Measurements from ENCODE around the gene CASKIN2. TPM values are rescaled to one million over a fixed set of nuclear protein-coding genes. Genes with fewer than 3 reads are reported as not detected.

CASKIN2 gene
- total RNA-seq, 5 donors from 2014 or later (not counting 1 experiment from before 2014, with no cell fraction given) = 0.28 to 0.88 (median 0.85) TPM

GRCh38 chr17:75518983-75519537, 3.7 kb upstream of the CASKIN2 start:
- H3K36me3 ChIP-seq (ENCODE audit: control insufficient read depth in 2 of 2, extremely low read depth in 1 of 2, insufficient read depth in 1 of 2, low read length in 1 of 2) = peaks cover 12 to 49% of the 10 kb centered on the region in 2 donors
- peaks cover 0 to 16% of the 10 kb centered on the region in 2 experiments for H3K27me3 ChIP-seq (replicated peaks in 1 of 2; ENCODE audit: control insufficient read depth in 2 of 2, extremely low read depth in 1 of 2, insufficient read depth in 2 of 2, low read length in 1 of 2)
- no peaks in the 10 kb centered on the region for H3K9me3 ChIP-seq
- CTCF ChIA-PET = interaction anchor here in 1 of 2 donors (0.6 kb wide), 1 partner anchor 254 kb away, joined by 5 read pairs; no protein-coding TSS in a partner anchor
- ATAC-seq (replicated peaks in 1 of 4) (no peak), DNase-seq (no peak)
- POLR2A ChIA-PET = interaction anchor here (0.6 to 0.7 kb wide), 5 partner anchors 11 to 1964 kb away, joined by 3 to 11 read pairs (median 3); partner anchors contain the start of gene NAT9 (in 1 of the 2)
- Mint-ChIP-seq H3K27me3 (no peaks in the 10 kb centered on the region), H3K27ac (peak overlapping the region in 1 of 2 donors; percentile 96), H3K4me3 (peak overlapping the region in 1 of 3 donors; percentile 71), H3K36me3 (peaks cover 19% of the 10 kb centered on the region), H3K9me3 (no peaks in the 10 kb centered on the region), H3K4me1 (peaks cover 21 to 28% (median 24%) of the 10 kb centered on the region in 3 donors)
- 88% methylated on average over 5 of the region's 9 CpGs for WGBS (ENCODE audit: insufficient coverage)
- no peak overlapping the region for H3K4me3 ChIP-seq (ENCODE audit: control insufficient read depth in 1 of 2, extremely low read depth in 1 of 2, low read length in 1 of 2)
- peak overlapping the region; percentile 59 for H3K27ac ChIP-seq (ENCODE audit: low read length)
- peaks cover 21 to 48% of the 10 kb centered on the region in 2 experiments for H3K4me1 ChIP-seq (ENCODE audit: control insufficient read depth in 1 of 2, extremely low read depth in 1 of 2, insufficient read depth in 2 of 2, low read length in 2 of 2)

- DNase-seq (peak in 34 of 35 experiments; percentile 33 to 85 (median 63)), ATAC-seq (replicated peaks in 1 of 4) (peak; percentile 35 to 59 (median 49))
- H3K4me3 ChIP-seq (ENCODE audit: control insufficient read depth in 1 of 2, extremely low read depth in 1 of 2, low read length in 1 of 2) = peak overlapping the region; percentile 15 to 83
- ChIA-PET CTCF (no interaction called here), POLR2A (interaction anchor here (0.6 kb wide), 3 partner anchors 12 to 191 kb away, joined by 3 to 5 read pairs (median 4); no protein-coding TSS in a partner anchor)
- Mint-ChIP-seq H3K9me3 (no peaks in the 10 kb centered on the region), H3K36me3 (peaks cover 18% of the 10 kb centered on the region), H3K4me3 (peak overlapping the region; percentile 71 to 77 (median 75)), H3K27me3 (no peaks in the 10 kb centered on the region), H3K27ac (peak overlapping the region; percentile 96), H3K4me1 (peaks cover 21 to 28% (median 24%) of the 10 kb centered on the region in 3 donors)
- WGBS (ENCODE audit: insufficient coverage) = 0% methylated on average over 2 of the region's 3 CpGs
- H3K36me3 ChIP-seq (ENCODE audit: control insufficient read depth in 2 of 2, extremely low read depth in 1 of 2, insufficient read depth in 1 of 2, low read length in 1 of 2) = peaks cover 12 to 41% of the 10 kb centered on the region in 2 donors
- H3K4me1 ChIP-seq (ENCODE audit: control insufficient read depth in 1 of 2, extremely low read depth in 1 of 2, insufficient read depth in 2 of 2, low read length in 2 of 2) = peaks cover 21 to 47% of the 10 kb centered on the region in 2 experiments
- H3K27ac ChIP-seq (ENCODE audit: low read length) = peak overlapping the region; percentile 59
- H3K27me3 ChIP-seq (replicated peaks in 1 of 2; ENCODE audit: control insufficient read depth in 2 of 2, extremely low read depth in 1 of 2, insufficient read depth in 2 of 2, low read length in 1 of 2) = peaks cover 0 to 21% of the 10 kb centered on the region in 2 experiments
- H3K9me3 ChIP-seq = no peaks in the 10 kb centered on the region
Observed at GRCh38 chr17:75518201-75518600, 2.9 kb upstream of the CASKIN2 start.

GRCh38 chr17:75517297-75517865, 2.0 kb upstream of the CASKIN2 start:
- H3K9me3 Mint-ChIP-seq = no peaks in the 10 kb centered on the region
- H3K4me3 ChIP-seq (ENCODE audit: control insufficient read depth in 1 of 2, extremely low read depth in 1 of 2, low read length in 1 of 2) = peak overlapping the region; percentile 66 to 83
- H3K27ac Mint-ChIP-seq = peak overlapping the region; percentile 96
- H3K4me1 ChIP-seq (ENCODE audit: control insufficient read depth in 1 of 2, extremely low read depth in 1 of 2, insufficient read depth in 2 of 2, low read length in 2 of 2) = peaks cover 21 to 47% of the 10 kb centered on the region in 2 experiments
- H3K36me3 ChIP-seq (ENCODE audit: control insufficient read depth in 2 of 2, extremely low read depth in 1 of 2, insufficient read depth in 1 of 2, low read length in 1 of 2) = peaks cover 12 to 37% of the 10 kb centered on the region in 2 donors
- H3K9me3 ChIP-seq = no peaks in the 10 kb centered on the region
- ATAC-seq (replicated peaks in 1 of 4) = no peak
- H3K4me1 Mint-ChIP-seq = peaks cover 21 to 28% (median 24%) of the 10 kb centered on the region in 3 donors
- peak in 6 of 35 experiments; percentile 18 to 44 (median 24) for DNase-seq
- H3K4me3 Mint-ChIP-seq = peak overlapping the region; percentile 71 to 77 (median 75)
- H3K27me3 Mint-ChIP-seq = no peaks in the 10 kb centered on the region
- CTCF ChIA-PET = interaction anchor here in 1 of 2 donors (1.1 to 1.5 kb wide), 2 partner anchors 61 to 112 kb away, joined by 6 to 10 read pairs; partner anchors contain the start of genes GRB2 and TMEM94
- H3K27ac ChIP-seq (ENCODE audit: low read length) = peak overlapping the region; percentile 59
- H3K27me3 ChIP-seq (replicated peaks in 1 of 2; ENCODE audit: control insufficient read depth in 2 of 2, extremely low read depth in 1 of 2, insufficient read depth in 2 of 2, low read length in 1 of 2) = peaks cover 0 to 21% of the 10 kb centered on the region in 2 experiments
- POLR2A ChIA-PET = interaction anchor here in 1 of 2 donors (0.6 kb wide), 1 partner anchor 540 kb away, joined by 3 read pairs; no protein-coding TSS in a partner anchor
- 13% methylated on average over 9 of the region's 10 CpGs for WGBS (ENCODE audit: insufficient coverage)
- peaks cover 14% of the 10 kb centered on the region for H3K36me3 Mint-ChIP-seq

- H3K27ac Mint-ChIP-seq = peak overlapping the region; percentile 96
- peak overlapping the region; percentile 71 to 77 (median 75) for H3K4me3 Mint-ChIP-seq
- WGBS (ENCODE audit: insufficient coverage) = under 1% methylated on average over 49 of the region's 65 CpGs
- peaks cover 12% of the 10 kb centered on the region for H3K36me3 Mint-ChIP-seq
- CTCF ChIA-PET = interaction anchor here (0.5 to 1.5 kb wide), 10 partner anchors 9 to 685 kb away, joined by 3 to 17 read pairs (median 4); partner anchors contain the start of genes GRB2 (in 1 of the 2), LLGL2 (in 1 of the 2), SMIM5 (in 1 of the 2) and TMEM94 (in 1 of the 2)
- Histone ChIP-seq H3K4me1 (ENCODE audit: control insufficient read depth in 1 of 2, extremely low read depth in 1 of 2, insufficient read depth in 2 of 2, low read length in 2 of 2) (peaks cover 21 to 47% of the 10 kb centered on the region in 2 experiments), H3K27ac (ENCODE audit: low read length) (peak overlapping the region; percentile 59), H3K36me3 (ENCODE audit: control insufficient read depth in 2 of 2, extremely low read depth in 1 of 2, insufficient read depth in 1 of 2, low read length in 1 of 2) (peaks cover 12 to 30% of the 10 kb centered on the region in 2 donors), H3K9me3 (no peaks in the 10 kb centered on the region), H3K4me3 (ENCODE audit: control insufficient read depth in 1 of 2, extremely low read depth in 1 of 2, low read length in 1 of 2) (peak overlapping the region; percentile 66 to 83), H3K27me3 (replicated peaks in 1 of 2; ENCODE audit: control insufficient read depth in 2 of 2, extremely low read depth in 1 of 2, insufficient read depth in 2 of 2, low read length in 1 of 2) (peaks cover 0 to 21% of the 10 kb centered on the region in 2 experiments)
- peaks cover 21 to 28% (median 24%) of the 10 kb centered on the region in 3 donors for H3K4me1 Mint-ChIP-seq
- peak; percentile 4 to 26 (median 20) for ATAC-seq (replicated peaks in 1 of 4)
- no peaks in the 10 kb centered on the region for H3K9me3 Mint-ChIP-seq
- POLR2A ChIA-PET = interaction anchor here in 1 of 2 donors (1.0 kb wide), 1 partner anchor 19 kb away, joined by 5 read pairs; no protein-coding TSS in a partner anchor
- H3K27me3 Mint-ChIP-seq = no peaks in the 10 kb centered on the region
- DNase-seq = peak in 8 of 35 experiments; percentile 25 to 48 (median 38)
Observed at GRCh38 chr17:75516619-75517296, 1.4 kb upstream of the CASKIN2 start.

GRCh38 chr17:75516255-75516618, 900 bp upstream of the CASKIN2 start, which contains the start of gene TSEN54:
TSEN54 (plus strand) TSS chr17:75516528; CDS start chr17:75516561, 33 bp downstream.
- Mint-ChIP-seq H3K36me3 (peaks cover 8% of the 10 kb centered on the region), H3K4me1 (peaks cover 21 to 28% (median 24%) of the 10 kb centered on the region in 3 donors), H3K27ac (peak within 1 kb of the TSS; percentile 96), H3K9me3 (no peaks in the 10 kb centered on the region), H3K4me3 (peak within 1 kb of the TSS; percentile 71 to 77 (median 75)), H3K27me3 (no peaks in the 10 kb centered on the region)
- WGBS (ENCODE audit: insufficient coverage) = under 1% methylated on average over 45 of the region's 45 CpGs
- peak within 1 kb of the TSS; percentile 66 to 83 for H3K4me3 ChIP-seq (ENCODE audit: control insufficient read depth in 1 of 2, extremely low read depth in 1 of 2, low read length in 1 of 2)
- ChIA-PET POLR2A (interaction anchor here in 1 of 2 donors (1.0 kb wide), 1 partner anchor 19 kb away, joined by 5 read pairs; no protein-coding TSS in a partner anchor), CTCF (interaction anchor here (0.5 to 1.5 kb wide), 10 partner anchors 9 to 685 kb away, joined by 3 to 17 read pairs (median 4); partner anchors contain the start of genes GRB2 (in 1 of the 2), LLGL2 (in 1 of the 2), SMIM5 (in 1 of the 2) and TMEM94 (in 1 of the 2))
- H3K36me3 ChIP-seq (ENCODE audit: control insufficient read depth in 2 of 2, extremely low read depth in 1 of 2, insufficient read depth in 1 of 2, low read length in 1 of 2) = peaks cover 10 to 25% of the 10 kb centered on the region in 2 donors
- H3K27me3 ChIP-seq (replicated peaks in 1 of 2; ENCODE audit: control insufficient read depth in 2 of 2, extremely low read depth in 1 of 2, insufficient read depth in 2 of 2, low read length in 1 of 2) = peaks cover 0 to 21% of the 10 kb centered on the region in 2 experiments
- ATAC-seq (replicated peaks in 1 of 4) (peak; percentile 84 to 86 (median 85)), DNase-seq (peak; percentile 90 to 98 (median 95))
- H3K27ac ChIP-seq (ENCODE audit: low read length) = peak within 1 kb of the TSS; percentile 59
- H3K4me1 ChIP-seq (ENCODE audit: control insufficient read depth in 1 of 2, extremely low read depth in 1 of 2, insufficient read depth in 2 of 2, low read length in 2 of 2) = peaks cover 21 to 47% of the 10 kb centered on the region in 2 experiments
- no peaks in the 10 kb centered on the region for H3K9me3 ChIP-seq
